ENCODE measurements around the gene SV2B. TPM values are rescaled to one million over a fixed set of nuclear protein-coding genes. Genes with fewer than 3 reads are reported as not detected.

The SV2B gene
- total RNA-seq, 1 experiment from 2014 or later, result not detected

DNA sequence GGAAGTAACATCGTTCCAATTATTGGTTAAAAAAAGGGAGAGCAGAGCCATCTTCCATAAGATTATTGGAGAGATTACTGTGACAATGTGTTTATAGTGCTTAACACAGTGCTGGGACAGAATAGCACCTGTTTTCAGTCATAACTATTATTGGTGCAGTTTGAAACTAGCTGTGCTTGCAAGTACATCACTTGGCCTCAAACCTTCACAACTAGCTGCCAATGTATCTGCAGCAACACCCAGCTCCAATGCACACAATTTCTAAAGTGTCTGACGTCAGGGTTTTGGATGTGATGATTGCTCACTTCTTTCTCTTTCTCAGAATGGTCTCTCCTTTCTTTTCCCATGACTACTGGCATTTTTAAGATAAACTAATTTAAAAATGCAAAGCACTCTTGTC lies 246.2 kb downstream of the SV2B start:
- no peak overlapping the region for H3K23ac ChIP-seq (ENCODE audit: insufficient read length, low read depth, low read length)
- H3K9ac ChIP-seq (ENCODE audit: extremely low read depth, insufficient read length, low read length), result no peak overlapping the region
- no peaks in the 10 kb centered on the region for H4K20me1 ChIP-seq (ENCODE audit: control insufficient read depth, insufficient read depth, insufficient read length)
- no peak overlapping the region for H3T11ph ChIP-seq (ENCODE audit: low read length)
- no peak overlapping the region for H2BK120ac ChIP-seq (ENCODE audit: low read depth, low read length, poor library complexity, severe bottlenecking)
- no peak overlapping the region for H3K27ac Mint-ChIP-seq
- no peak overlapping the region for H2BK20ac ChIP-seq (ENCODE audit: low read depth, low read length, poor library complexity, severe bottlenecking)
- no peaks in the 10 kb centered on the region for H3K79me2 ChIP-seq (ENCODE audit: insufficient read depth, low read length)
- TF ChIP-seq, protein P1, sequence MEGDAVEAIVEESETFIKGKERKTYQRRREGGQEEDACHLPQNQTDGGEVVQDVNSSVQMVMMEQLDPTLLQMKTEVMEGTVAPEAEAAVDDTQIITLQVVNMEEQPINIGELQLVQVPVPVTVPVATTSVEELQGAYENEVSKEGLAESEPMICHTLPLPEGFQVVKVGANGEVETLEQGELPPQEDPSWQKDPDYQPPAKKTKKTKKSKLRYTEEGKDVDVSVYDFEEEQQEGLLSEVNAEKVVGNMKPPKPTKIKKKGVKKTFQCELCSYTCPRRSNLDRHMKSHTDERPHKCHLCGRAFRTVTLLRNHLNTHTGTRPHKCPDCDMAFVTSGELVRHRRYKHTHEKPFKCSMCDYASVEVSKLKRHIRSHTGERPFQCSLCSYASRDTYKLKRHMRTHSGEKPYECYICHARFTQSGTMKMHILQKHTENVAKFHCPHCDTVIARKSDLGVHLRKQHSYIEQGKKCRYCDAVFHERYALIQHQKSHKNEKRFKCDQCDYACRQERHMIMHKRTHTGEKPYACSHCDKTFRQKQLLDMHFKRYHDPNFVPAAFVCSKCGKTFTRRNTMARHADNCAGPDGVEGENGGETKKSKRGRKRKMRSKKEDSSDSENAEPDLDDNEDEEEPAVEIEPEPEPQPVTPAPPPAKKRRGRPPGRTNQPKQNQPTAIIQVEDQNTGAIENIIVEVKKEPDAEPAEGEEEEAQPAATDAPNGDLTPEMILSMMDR (conservative IDR thresholded peaks at IDR 0.05), result no peak
- H3K56ac ChIP-seq (ENCODE audit: insufficient read length, low read depth, low read length), result no peak overlapping the region
- WGBS (ENCODE audit: extremely low coverage, insufficient read length, low lambda C conversion rate), result no CpG with 5 or more reads among the region's 2 CpGs
- H3K4ac ChIP-seq (ENCODE audit: low read depth, low read length), result no peak overlapping the region
- H3K4me1 ChIP-seq (ENCODE audit: insufficient read depth, low read length), result no peaks in the 10 kb centered on the region
- no peak overlapping the region for H2AFZ ChIP-seq (ENCODE audit: low read length)
- H4K5ac ChIP-seq (ENCODE audit: insufficient read length, low read depth, low read length), result no peak overlapping the region
- H2AK5ac ChIP-seq (ENCODE audit: insufficient read length, low read length), result no peak overlapping the region
- peaks cover 7% of the 10 kb centered on the region; the same call in 1 of the 2 replicates for H3K27me3 Mint-ChIP-seq (ENCODE audit: low read depth)
- no peak overlapping the region for H3K27ac ChIP-seq (ENCODE audit: insufficient read length, low read depth, low read length)
- no peak for DNase-seq
- H2BK5ac ChIP-seq (ENCODE audit: insufficient read length, low read length), result no peak overlapping the region
- no peaks in the 10 kb centered on the region for H3K23me2 ChIP-seq (ENCODE audit: insufficient read length, low read depth, low read length, poor library complexity, severe bottlenecking)
- 0 out of 5 replicates have a peak, but pooled peaks cover 0 to 2% of the 10 kb centered on the region in 2 experiments for H3K9me3 Mint-ChIP-seq
- H3K4me1 Mint-ChIP-seq, result peaks cover 6 to 7% of the 10 kb centered on the region in 2 experiments
- H4K91ac ChIP-seq (ENCODE audit: insufficient read length, low read depth, low read length), result no peak overlapping the region
- H3K27me3 ChIP-seq (ENCODE audit: insufficient read depth, low read length), result no peaks in the 10 kb centered on the region
- no peak overlapping the region for H2BK12ac ChIP-seq (ENCODE audit: insufficient read length, low read depth, low read length)
- H3K36me3 Mint-ChIP-seq (ENCODE audit: insufficient read depth in 1 of 3, low read depth in 3 of 3), result no peaks in the 10 kb centered on the region
- H2BK15ac ChIP-seq (ENCODE audit: low read depth, low read length), result no peak overlapping the region
- H3K9me3 ChIP-seq (ENCODE audit: control insufficient read depth, low read depth, low read length), result no peaks in the 10 kb centered on the region
- H3K18ac ChIP-seq (ENCODE audit: insufficient read length, low read depth, low read length), result no peak overlapping the region
- H4K8ac ChIP-seq (replicated peaks; ENCODE audit: insufficient read length, low read depth, low read length), result no peak overlapping the region
- no peaks in the 10 kb centered on the region for H3K79me1 ChIP-seq (ENCODE audit: insufficient read depth, low read depth, low read length, poor library complexity, severe bottlenecking)
- no peak overlapping the region for H3K4me2 ChIP-seq (ENCODE audit: insufficient read depth, insufficient read length, low read length)
- H3K4me3 Mint-ChIP-seq, result no peak overlapping the region
- no peak overlapping the region for H3K14ac ChIP-seq (ENCODE audit: insufficient read depth, low read length)

All from H9 (cell line).